DMS114 treated with DMSO at 0.1 percent for 48 hours (cell line): Measurements from ENCODE around the gene OR8K5.
"Not testable (repeated sequence)": the region's sequence is repeated elsewhere in the genome, so short reads cannot be mapped to it uniquely, and the experiment has no call there.

Experiments used
- DNase-seq: peaks from one replicate; lab custom pipeline; 2025; ENCODE audit not compliant: unreplicated experiment; lab: John Stamatoyannopoulos, UW

OR8K5 gene

GRCh38 chr11:56160217-56160616 lies at the start of gene OR8K5:
Gene OR8K5, minus strand, starts transcription at chr11:56160317. Its CDS starts 0 bp downstream, at chr11:56160317.
- DNase-seq, result no peak

- DNase-seq, result no peak
Measured at GRCh38 chr11:56207790-56208189, 47.7 kb upstream of the OR8K5 start.

- DNase-seq, result no peak
Measured at GRCh38 chr11:56197367-56197766, 37.2 kb upstream of the OR8K5 start.

GRCh38 chr11:56196705-56197104 lies 36.6 kb upstream of the OR8K5 start:
- DNase-seq, result no peak

- no peak for DNase-seq
Measured at GRCh38 chr11:56188602-56189001, 28.5 kb upstream of the OR8K5 start.

- no peak for DNase-seq
Measured at GRCh38 chr11:56183459-56183858, 23.3 kb upstream of the OR8K5 start.

- no peak for DNase-seq
Measured at GRCh38 chr11:56176318-56176717, 16.2 kb upstream of the OR8K5 start, which contains the start of gene OR5J2. Gene OR5J2, plus strand, starts transcription at chr11:56176618. Its CDS starts 0 bp downstream, at chr11:56176618.

GRCh38 chr11:56172256-56172830 lies 12.2 kb upstream of the OR8K5 start:
- no peak for DNase-seq

- no peak for DNase-seq
Measured at GRCh38 chr11:56163804-56164203, 3.7 kb upstream of the OR8K5 start.

GRCh38 chr11:56152333-56152732 lies 7.8 kb downstream of the OR8K5 start:
- DNase-seq, result no peak

- DNase-seq, result no peak
Measured at GRCh38 chr11:56151376-56151775, 8.7 kb downstream of the OR8K5 start.

- DNase-seq, result not testable (repeated sequence)
Measured at GRCh38 chr11:56143681-56144080, 16.4 kb downstream of the OR8K5 start.

GRCh38 chr11:56140151-56140661 lies 19.9 kb downstream of the OR8K5 start, which contains the start of gene OR8J3:
Gene OR8J3, minus strand, starts transcription at chr11:56140201. Its CDS starts 2,483 bp downstream, at chr11:56137718.
- DNase-seq, result no peak

GRCh38 chr11:56122073-56122472 lies 38.0 kb downstream of the OR8K5 start, which contains the start of gene OR8H3:
Gene OR8H3, plus strand, starts transcription at chr11:56122373. Its CDS starts 0 bp downstream, at chr11:56122373.
- DNase-seq, result no peak
